ENCODE data around the gene TBCD.

The TBCD gene

DNA sequence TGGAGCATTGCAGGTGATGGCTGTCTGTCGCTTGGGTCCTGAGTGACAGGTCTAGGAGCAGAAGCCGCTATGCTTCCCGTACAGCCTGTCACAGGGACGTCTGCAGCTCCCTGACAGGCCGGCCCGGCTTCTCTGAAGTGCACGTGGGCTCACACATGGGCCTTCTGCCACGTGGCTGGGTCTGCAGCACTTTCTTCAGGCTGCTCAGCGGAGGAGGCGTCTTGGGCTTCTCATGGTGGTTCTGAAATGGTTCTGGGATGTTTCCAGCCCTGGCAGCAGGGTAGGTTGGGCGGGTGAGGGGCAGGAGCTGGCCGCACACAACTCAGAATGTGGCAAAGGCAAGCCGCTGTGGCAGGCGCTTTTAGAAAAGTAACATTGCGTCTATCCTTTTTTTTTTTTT lies 168.3 kb downstream of the TBCD start:
- TF ChIP-seq CTCF (IDR thresholded peaks at IDR 0.05; ENCODE audit: insufficient read depth, low read depth, low read length, missing control alignments), result no peak
- H3K4me3 ChIP-seq (ENCODE audit: low read length), result no peak overlapping the region
- no peak for DNase-seq (ENCODE audit: low read depth)

DNA sequence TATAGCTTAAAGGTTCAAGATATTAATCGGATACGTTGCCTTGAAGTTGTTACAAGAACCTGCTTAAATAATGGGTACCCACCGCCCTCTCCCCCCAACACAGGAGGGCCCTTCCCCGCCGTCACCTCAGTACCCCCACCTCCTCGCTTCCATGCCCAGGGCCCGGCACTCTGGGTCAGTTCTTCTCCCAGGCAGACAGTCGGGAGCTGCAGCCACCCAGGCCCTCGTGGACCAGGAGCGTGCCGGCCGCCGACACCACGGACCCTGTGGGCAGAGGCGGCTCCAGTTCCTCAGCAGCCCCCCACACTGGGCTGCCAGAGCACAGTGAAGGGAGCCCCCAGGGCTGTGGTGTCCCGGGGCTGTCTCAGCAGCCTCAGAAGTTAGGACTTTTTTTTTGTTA lies 168.8 kb downstream of the TBCD start:
- no peak overlapping the region for H3K4me3 ChIP-seq (ENCODE audit: low read length)
- no peak for DNase-seq (ENCODE audit: low read depth)
- no peak for TF ChIP-seq CTCF (IDR thresholded peaks at IDR 0.05; ENCODE audit: insufficient read depth, low read depth, low read length, missing control alignments)

DNA sequence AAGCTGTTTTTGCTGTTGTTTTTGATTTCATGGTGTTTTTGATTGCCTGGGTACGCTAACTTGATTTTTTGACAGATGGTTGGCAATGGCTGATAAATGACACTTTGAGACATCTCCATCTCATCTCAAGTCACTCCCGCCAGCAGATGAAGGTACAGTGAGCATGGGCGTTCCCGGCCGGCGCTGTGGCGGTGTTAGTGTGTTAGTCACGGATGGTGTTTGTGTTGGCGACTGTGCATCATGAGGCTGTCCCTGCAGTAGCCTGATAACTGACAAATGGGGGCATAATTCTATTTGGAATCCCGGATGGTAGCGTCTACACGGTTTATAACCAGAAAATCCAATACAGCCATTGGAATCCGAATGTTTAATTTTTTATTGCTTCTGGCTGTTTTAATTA lies 169.6 kb downstream of the TBCD start:
- no peak overlapping the region for H3K4me3 ChIP-seq (ENCODE audit: low read length)
- no peak for TF ChIP-seq CTCF (IDR thresholded peaks at IDR 0.05; ENCODE audit: insufficient read depth, low read depth, low read length, missing control alignments)
- DNase-seq (ENCODE audit: low read depth), result no peak

DNA sequence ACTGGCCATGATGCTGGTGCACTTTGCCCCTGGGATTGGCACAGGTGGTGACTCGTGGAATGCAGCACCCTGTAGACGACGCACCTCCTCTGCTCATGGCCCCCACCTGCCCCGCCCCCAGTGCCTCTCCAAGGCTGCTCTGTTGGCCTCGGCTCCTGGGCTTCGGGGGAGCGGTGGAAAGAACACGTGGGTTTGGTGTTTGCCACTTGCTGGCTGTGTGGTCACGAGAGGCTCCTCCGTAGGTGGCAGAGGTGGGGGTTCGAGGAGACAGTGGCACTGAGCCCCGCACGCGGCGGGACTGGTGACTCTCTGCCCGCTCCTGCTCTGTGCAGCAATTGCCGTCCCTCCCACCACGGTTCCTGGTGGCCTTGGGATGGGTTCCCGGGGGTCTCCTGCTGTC lies 170.8 kb downstream of the TBCD start:
- no peak for DNase-seq (ENCODE audit: low read depth)
- no peak for TF ChIP-seq CTCF (IDR thresholded peaks at IDR 0.05; ENCODE audit: insufficient read depth, low read depth, low read length, missing control alignments)
- H3K4me3 ChIP-seq (ENCODE audit: low read length), result no peak overlapping the region

- TF ChIP-seq CTCF (IDR thresholded peaks at IDR 0.05; ENCODE audit: insufficient read depth, low read depth, low read length, missing control alignments), result no peak
- no peak for DNase-seq (ENCODE audit: low read depth)
Measured at GRCh38 chr17:82923366-82924113, 171.7 kb downstream of the TBCD start.

DNA sequence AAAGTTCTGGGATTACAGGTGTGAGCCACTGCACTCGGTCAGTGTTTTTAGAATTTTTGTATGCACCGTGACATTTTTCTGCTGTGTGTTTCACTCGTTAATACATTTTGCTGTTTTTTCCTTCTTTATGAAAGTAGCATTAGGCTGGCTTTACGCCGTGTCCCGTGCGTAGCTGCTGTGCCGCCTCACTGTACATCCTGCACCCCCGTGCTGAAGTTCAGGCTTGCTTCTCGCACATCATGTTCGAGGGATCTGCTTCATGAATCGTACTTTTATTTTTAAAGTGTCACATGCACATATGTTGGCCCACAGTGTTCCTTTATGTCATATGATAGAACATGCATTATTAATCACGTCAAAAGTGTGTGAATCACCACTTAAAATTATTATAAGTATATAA lies 172.3 kb downstream of the TBCD start:
- TF ChIP-seq CTCF (IDR thresholded peaks at IDR 0.05; ENCODE audit: insufficient read depth, low read depth, low read length, missing control alignments), result no peak
- H3K4me3 ChIP-seq (ENCODE audit: low read length), result no peak overlapping the region
- DNase-seq (ENCODE audit: low read depth), result no peak

More at GRCh38 chr17:82923366-82924113, 171.7 kb downstream of the TBCD start:
- H3K4me3 ChIP-seq (ENCODE audit: low read length), result no peak overlapping the region

DNA sequence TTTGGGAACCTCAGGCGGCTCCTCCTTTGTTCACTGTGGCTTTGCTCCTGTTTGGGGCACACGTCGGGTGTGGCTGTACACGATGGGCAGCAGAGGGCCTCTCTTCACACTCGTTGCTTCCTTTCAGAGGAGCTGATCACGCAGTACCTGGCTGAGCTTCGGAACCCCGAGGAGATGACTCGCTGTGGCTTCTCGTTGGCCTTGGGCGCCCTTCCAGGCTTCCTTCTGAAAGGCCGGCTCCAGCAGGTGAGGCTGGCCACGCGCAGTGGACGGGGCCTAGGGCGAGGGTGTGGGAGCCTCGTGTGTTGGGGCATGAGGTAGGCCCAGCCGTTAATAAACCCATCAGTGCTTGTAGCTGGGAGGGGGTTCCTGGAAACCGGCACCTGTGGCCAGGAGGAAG lies 172.9 kb downstream of the TBCD start:
- H3K4me3 ChIP-seq (ENCODE audit: low read length), result no peak overlapping the region
- no peak for TF ChIP-seq CTCF (IDR thresholded peaks at IDR 0.05; ENCODE audit: insufficient read depth, low read depth, low read length, missing control alignments)
- DNase-seq (ENCODE audit: low read depth), result peak; percentile 23

Measured in epithelial cell of esophagus (primary cell).